Duodenal mucosa (tissue), 2 donors: Measurements from ENCODE around the gene ADRA2C.

Experiments
- H3K27ac ChIP-seq: one replicate; pipeline ENCODE4 v1.7.0; 2013; ENCODE audit warnings: low read depth, low read length
- H3K27me3 ChIP-seq, 2 donors: one replicate each; pipeline ENCODE4 v1.7.0; 2013; ENCODE audit warnings: low read length in 2 of 2, control low read depth in 1 of 2; ENCODE audit not compliant: insufficient read depth in 2 of 2, control insufficient read depth in 1 of 2
- H3K36me3 ChIP-seq, 2 donors: one replicate each; pipeline ENCODE4 v1.7.0; 2013; ENCODE audit warnings: low read length in 2 of 2, control low read depth in 1 of 2; ENCODE audit not compliant: insufficient read depth in 2 of 2, control insufficient read depth in 1 of 2
- H3K4me1 ChIP-seq, 2 donors: one replicate each; pipeline ENCODE4 v1.7.0; 2013; ENCODE audit warnings: low read length in 2 of 2, control low read depth in 1 of 2; ENCODE audit not compliant: insufficient read depth in 2 of 2, control insufficient read depth in 1 of 2
- H3K4me3 ChIP-seq, 2 donors: one replicate each; pipeline ENCODE4 v1.7.0; 2013; ENCODE audit warnings: low read length in 2 of 2, low read depth in 1 of 2
- H3K9ac ChIP-seq, 2 donors: one replicate each; pipeline ENCODE4 v1.7.0; 2013; ENCODE audit warnings: low read length in 2 of 2, low read depth in 1 of 2
- H3K9me3 ChIP-seq, 2 donors: one replicate each; pipeline ENCODE4 v1.7.0; 2013; ENCODE audit warnings: low read length in 2 of 2, control low read depth in 1 of 2; ENCODE audit not compliant: control insufficient read depth in 1 of 2

The ADRA2C gene

GRCh38 chr4:3766036-3766784 is at the start of gene ADRA2C:
Gene ADRA2C (plus strand): TSS chr4:3766385. CDS start chr4:3766607, 222 bp downstream.
- Histone ChIP-seq H3K27me3 (peaks cover 24 to 46% of the 10 kb centered on the region in 2 donors), H3K4me3 (peak within 1 kb of the TSS; percentile 43 to 45), H3K9me3 (no peaks in the 10 kb centered on the region), H3K4me1 (peaks cover 4 to 8% of the 10 kb centered on the region in 2 donors), H3K9ac (no peak within 1 kb of the TSS), H3K36me3 (no peaks in the 10 kb centered on the region), H3K27ac (no peak within 1 kb of the TSS)

DNA sequence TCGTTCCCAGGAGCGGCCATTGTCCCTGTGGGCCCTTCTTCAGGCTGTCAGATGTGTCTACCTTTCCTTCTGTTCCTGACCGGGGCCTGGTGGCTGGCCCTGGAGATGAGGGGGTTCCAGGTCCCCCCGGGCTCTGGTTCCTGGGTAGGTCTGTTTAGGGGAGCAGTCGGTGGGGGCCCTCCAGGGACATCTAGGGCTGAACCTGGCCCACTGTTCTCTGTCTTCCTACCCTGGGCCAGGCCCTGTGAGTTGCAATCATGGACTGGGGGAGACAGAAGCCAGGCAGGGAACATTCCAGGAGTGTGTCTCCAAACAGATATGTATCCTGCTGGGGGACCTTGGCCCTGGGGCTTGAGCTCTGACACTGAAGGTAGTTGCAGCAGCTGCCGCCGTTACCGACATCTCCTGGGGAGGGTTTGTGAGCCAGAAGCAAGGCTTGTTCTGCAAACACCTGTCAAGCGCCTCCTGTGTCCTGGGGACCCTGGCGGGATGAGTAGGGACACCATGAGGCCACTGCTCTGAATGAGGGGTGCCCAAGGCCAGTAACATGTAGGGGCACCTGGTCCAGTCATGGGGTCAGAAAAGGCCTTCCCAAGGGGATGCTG is 49.5 kb upstream of the ADRA2C start:
- Histone ChIP-seq H3K9ac (no peak overlapping the region), H3K4me3 (no peak overlapping the region), H3K27me3 (peaks cover 2 to 5% of the 10 kb centered on the region in 2 donors), H3K36me3 (no peaks in the 10 kb centered on the region), H3K27ac (no peak overlapping the region), H3K9me3 (peaks cover 0 to 4% of the 10 kb centered on the region in 2 donors), H3K4me1 (no peaks in the 10 kb centered on the region)

DNA sequence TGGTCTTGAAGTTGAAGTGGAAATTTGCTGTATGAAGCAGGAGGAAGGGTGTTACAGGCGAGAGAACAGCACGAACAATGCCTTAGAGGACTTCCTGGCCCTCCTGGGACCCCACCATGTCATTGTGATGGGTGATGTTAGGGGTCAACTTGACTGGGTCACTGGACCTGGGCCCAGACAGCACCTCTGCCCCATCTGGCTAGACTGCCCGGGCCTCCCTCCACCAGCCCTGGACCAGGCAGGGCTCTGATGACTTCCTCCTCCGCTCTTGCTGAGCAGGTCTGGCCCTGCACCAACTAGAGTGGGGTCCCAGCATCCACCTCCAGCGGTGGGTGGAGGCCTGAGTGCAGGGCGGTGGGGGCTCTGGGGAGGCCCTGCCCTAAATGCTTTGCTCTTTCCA is 48.9 kb upstream of the ADRA2C start:
- Histone ChIP-seq H3K9me3 (peaks cover 0 to 4% of the 10 kb centered on the region in 2 donors), H3K27me3 (peaks cover 2 to 5% of the 10 kb centered on the region in 2 donors), H3K9ac (no peak overlapping the region), H3K36me3 (no peaks in the 10 kb centered on the region), H3K4me3 (no peak overlapping the region), H3K27ac (no peak overlapping the region), H3K4me1 (no peaks in the 10 kb centered on the region)

GRCh38 chr4:3718462-3718861 is 47.7 kb upstream of the ADRA2C start:
- no peak overlapping the region for H3K9ac ChIP-seq
- peaks cover 0 to 4% of the 10 kb centered on the region in 2 donors for H3K9me3 ChIP-seq
- H3K36me3 ChIP-seq, result no peaks in the 10 kb centered on the region
- H3K4me1 ChIP-seq, result no peaks in the 10 kb centered on the region
- H3K27me3 ChIP-seq, result peaks cover 2 to 5% of the 10 kb centered on the region in 2 donors
- H3K27ac ChIP-seq, result no peak overlapping the region
- no peak overlapping the region for H3K4me3 ChIP-seq

DNA sequence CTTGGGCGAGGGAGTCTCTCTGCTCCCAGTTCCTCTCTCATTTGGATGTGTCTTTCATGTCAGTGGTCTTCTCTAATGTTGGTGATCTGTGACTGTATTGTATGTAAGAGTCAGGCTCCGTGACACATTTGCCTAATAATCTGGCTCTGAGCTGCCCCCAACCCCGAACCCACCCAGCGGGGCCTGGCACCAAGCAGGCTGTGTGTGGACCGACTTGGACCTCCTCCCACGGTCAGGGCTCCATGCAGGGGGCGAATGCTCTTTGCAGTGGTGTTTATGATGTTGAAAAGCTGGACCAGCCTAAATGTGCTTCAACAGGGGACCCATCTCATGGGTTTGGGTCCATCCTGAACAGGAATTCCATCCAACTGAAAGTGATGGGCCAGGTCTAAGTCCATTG is 47.0 kb upstream of the ADRA2C start:
- Histone ChIP-seq H3K9me3 (peaks cover 0 to 4% of the 10 kb centered on the region in 2 donors), H3K4me3 (no peak overlapping the region), H3K4me1 (no peaks in the 10 kb centered on the region), H3K9ac (no peak overlapping the region), H3K27me3 (peaks cover 2 to 9% of the 10 kb centered on the region in 2 donors), H3K36me3 (no peaks in the 10 kb centered on the region), H3K27ac (no peak overlapping the region)

- H3K9me3 ChIP-seq, result peaks cover 0 to 4% of the 10 kb centered on the region in 2 donors
- H3K27ac ChIP-seq, result no peak overlapping the region
- H3K9ac ChIP-seq, result no peak overlapping the region
- H3K27me3 ChIP-seq, result peaks cover under 1 to 14% of the 10 kb centered on the region in 2 donors
- no peaks in the 10 kb centered on the region for H3K36me3 ChIP-seq
- no peak overlapping the region for H3K4me3 ChIP-seq
- H3K4me1 ChIP-seq, result no peaks in the 10 kb centered on the region
Measured at GRCh38 chr4:3719836-3720235, 46.3 kb upstream of the ADRA2C start.

- Histone ChIP-seq H3K9me3 (peaks cover 0 to 4% of the 10 kb centered on the region in 2 donors), H3K27me3 (peaks cover 3 to 14% of the 10 kb centered on the region in 2 donors), H3K36me3 (no peaks in the 10 kb centered on the region), H3K9ac (no peak overlapping the region), H3K4me3 (no peak overlapping the region), H3K27ac (no peak overlapping the region), H3K4me1 (no peaks in the 10 kb centered on the region)
Measured at GRCh38 chr4:3720466-3720865, 45.7 kb upstream of the ADRA2C start.

DNA sequence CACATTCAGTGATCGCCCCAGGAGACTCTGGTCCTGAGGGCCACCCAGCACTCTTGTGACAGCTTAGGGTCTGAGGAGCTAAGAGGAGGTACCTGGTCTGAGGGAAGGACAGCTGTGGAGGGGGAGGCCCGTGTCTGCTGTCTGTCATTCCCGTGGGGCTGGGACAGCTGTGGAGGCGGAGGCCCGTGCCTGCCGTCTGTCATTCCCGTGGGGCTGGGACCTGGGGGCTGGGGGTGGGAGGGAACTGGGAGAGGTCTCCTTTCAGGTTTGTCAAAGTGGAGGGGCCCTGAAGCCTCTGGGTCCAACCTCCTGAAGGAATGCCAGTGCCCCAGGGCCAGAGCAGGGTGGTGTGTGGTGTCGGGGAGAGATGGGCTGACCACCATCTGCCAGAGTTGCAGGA is 45.0 kb upstream of the ADRA2C start:
- Histone ChIP-seq H3K27me3 (peaks cover 3 to 14% of the 10 kb centered on the region in 2 donors), H3K27ac (no peak overlapping the region)

GRCh38 chr4:3721627-3722026 is 44.6 kb upstream of the ADRA2C start:
- Histone ChIP-seq H3K36me3 (no peaks in the 10 kb centered on the region), H3K4me1 (no peaks in the 10 kb centered on the region), H3K27ac (no peak overlapping the region), H3K9ac (no peak overlapping the region), H3K4me3 (no peak overlapping the region), H3K27me3 (peaks cover 3 to 14% of the 10 kb centered on the region in 2 donors), H3K9me3 (peaks cover 0 to 4% of the 10 kb centered on the region in 2 donors)

More for the DNA sequence above, 45.0 kb upstream of the ADRA2C start:
- Histone ChIP-seq H3K4me3 (no peak overlapping the region), H3K4me1 (no peaks in the 10 kb centered on the region), H3K9me3 (peaks cover 0 to 4% of the 10 kb centered on the region in 2 donors), H3K9ac (no peak overlapping the region), H3K36me3 (no peaks in the 10 kb centered on the region)

DNA sequence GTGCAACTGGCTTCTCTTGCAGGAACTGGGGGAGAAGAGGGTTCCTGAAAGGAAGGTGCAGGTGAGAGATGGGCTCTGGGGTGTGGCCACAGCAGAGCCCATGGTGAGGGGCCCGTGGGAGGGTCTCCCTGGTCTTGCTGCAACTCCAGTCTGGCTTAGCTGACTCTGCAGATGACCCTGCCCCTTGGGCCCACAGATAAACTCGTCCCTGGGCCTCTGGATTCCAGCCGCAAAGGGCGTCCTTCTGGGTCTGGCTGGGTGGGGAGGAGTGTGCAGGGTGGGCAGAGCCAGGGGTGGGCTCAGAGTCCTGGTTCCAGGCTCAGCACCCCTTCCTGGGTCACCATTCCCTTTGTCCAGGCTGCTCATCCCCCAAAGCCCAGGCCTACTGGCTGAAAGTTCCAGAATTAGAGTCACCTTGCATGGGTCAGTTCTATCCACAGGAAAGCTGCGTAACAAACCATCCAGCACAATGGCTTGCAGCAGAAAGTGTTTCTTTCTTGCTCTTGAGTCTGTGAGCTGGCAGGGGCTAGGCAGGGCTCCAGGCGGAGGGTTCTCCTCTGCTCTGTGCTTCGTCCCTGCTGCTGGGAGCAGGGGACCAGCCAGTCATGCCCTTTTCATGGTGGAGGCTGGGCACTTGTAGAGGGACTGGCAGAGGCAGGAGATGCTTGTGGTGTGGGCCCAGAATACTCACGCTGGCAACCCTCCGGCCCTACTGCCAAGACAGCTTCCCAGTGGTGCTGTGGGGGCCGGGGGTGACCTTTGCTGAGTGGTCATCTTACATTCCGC is 43.5 kb upstream of the ADRA2C start:
- Histone ChIP-seq H3K9me3 (peaks cover 0 to 4% of the 10 kb centered on the region in 2 donors), H3K4me3 (no peak overlapping the region), H3K27ac (no peak overlapping the region), H3K27me3 (peaks cover 7 to 14% of the 10 kb centered on the region in 2 donors), H3K4me1 (no peaks in the 10 kb centered on the region), H3K9ac (no peak overlapping the region), H3K36me3 (no peaks in the 10 kb centered on the region)
